GM12865 (cell line): ENCODE measurements around the gene OR10AD1.

Source experiments
- DNase-seq: peaks from one replicate; pipeline ENCODE4 v3.0.0; 2010; ENCODE audit warnings: low read depth
- H3K4me3 ChIP-seq: 2 replicates; pipeline ENCODE4 v1.5.1; 2011; ENCODE audit warnings: mild to moderate bottlenecking, low read depth, low read length, control low read depth
- TF ChIP-seq, protein P1 (sequence below): IDR thresholded peaks from 2 replicates; pipeline ENCODE4 v1.5.1; 2011; ENCODE audit warnings: low read length, control low read depth, low read depth, inconsistent platforms; ENCODE audit not compliant: insufficient read depth; ENCODE audit errors: missing control alignments

The OR10AD1 gene

DNA sequence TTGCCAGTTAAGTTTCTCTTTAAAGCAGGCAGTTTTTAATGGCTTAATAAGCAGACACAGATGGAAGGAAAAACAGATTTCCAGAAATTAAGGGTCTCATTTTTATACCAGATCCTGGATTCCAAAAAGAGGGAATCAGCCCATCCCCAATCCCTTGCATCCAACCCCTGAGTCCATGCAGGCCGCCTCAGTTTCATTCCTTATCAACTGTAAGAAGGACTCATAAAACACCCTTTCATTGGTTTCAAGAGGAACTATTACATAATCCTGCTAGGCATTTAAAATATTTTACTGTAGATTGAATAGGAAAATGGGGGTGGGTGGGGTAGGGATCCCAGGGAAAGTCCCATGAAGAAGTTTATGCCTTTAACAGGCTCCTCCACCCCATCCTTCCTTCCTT lies 10.2 kb downstream of the OR10AD1 start:
- TF ChIP-seq, protein P1, sequence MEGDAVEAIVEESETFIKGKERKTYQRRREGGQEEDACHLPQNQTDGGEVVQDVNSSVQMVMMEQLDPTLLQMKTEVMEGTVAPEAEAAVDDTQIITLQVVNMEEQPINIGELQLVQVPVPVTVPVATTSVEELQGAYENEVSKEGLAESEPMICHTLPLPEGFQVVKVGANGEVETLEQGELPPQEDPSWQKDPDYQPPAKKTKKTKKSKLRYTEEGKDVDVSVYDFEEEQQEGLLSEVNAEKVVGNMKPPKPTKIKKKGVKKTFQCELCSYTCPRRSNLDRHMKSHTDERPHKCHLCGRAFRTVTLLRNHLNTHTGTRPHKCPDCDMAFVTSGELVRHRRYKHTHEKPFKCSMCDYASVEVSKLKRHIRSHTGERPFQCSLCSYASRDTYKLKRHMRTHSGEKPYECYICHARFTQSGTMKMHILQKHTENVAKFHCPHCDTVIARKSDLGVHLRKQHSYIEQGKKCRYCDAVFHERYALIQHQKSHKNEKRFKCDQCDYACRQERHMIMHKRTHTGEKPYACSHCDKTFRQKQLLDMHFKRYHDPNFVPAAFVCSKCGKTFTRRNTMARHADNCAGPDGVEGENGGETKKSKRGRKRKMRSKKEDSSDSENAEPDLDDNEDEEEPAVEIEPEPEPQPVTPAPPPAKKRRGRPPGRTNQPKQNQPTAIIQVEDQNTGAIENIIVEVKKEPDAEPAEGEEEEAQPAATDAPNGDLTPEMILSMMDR = no peak
- no peak overlapping the region for H3K4me3 ChIP-seq
- DNase-seq = no peak

DNA sequence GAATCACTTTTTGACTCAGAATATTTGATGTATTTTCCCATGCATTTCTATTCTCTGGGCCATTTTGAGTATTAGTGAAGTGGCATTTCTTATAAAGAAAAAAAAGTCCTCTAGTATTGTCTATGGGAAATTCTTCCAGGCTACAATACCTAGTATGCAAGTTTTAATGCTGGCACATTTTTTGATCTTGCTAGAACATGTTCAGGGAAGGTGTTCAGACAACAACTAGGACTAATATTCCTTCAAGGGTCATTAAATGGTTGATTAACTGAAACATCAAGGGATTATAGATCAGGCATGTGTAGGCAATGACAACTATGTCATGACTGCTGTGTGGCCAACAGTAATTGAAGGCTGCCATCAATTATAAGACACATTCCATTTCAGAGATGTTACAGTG lies 12.0 kb downstream of the OR10AD1 start:
- H3K4me3 ChIP-seq = no peak overlapping the region
- TF ChIP-seq, protein P1 = no peak
- no peak for DNase-seq

DNA sequence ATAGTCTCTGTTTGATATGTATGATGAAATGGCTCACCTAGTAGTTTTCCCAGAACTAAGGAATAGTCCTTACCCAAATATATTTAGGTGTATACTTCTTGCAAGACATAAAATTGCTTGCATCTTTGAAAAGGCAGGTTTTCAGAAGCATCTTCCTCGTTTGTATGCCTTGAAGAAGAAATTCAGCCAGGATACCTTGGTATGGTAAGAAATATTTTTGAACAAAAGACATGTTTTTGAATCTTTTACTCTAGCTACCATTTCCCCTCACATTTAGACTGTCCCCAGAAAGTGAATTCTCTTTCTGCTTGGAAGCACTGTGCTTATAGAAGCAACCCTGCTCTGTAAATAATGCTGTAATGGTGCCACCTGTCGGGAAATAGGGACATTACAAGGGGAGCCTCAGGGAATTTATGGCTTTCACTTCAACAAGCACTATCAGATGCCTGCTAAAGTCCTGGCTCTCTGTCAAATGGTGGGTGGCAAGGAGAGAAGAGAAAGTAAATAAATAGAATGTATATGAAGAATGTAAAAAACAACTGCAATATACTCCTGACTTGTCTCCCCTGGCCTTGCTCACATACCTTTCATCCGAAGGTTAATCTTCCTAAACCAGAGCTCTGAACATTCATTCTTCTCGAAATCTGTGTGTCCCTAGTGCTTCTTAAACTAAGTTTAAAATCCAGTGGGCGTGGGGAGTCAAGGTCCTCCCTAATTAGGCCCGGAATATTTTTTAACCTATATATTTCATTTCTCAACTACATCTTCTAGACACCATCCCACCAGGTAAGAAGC lies 13.6 kb downstream of the OR10AD1 start:
- TF ChIP-seq, protein P1 = peak; percentile 76
- H3K4me3 ChIP-seq = no peak overlapping the region
- DNase-seq = peak; percentile 71

DNA sequence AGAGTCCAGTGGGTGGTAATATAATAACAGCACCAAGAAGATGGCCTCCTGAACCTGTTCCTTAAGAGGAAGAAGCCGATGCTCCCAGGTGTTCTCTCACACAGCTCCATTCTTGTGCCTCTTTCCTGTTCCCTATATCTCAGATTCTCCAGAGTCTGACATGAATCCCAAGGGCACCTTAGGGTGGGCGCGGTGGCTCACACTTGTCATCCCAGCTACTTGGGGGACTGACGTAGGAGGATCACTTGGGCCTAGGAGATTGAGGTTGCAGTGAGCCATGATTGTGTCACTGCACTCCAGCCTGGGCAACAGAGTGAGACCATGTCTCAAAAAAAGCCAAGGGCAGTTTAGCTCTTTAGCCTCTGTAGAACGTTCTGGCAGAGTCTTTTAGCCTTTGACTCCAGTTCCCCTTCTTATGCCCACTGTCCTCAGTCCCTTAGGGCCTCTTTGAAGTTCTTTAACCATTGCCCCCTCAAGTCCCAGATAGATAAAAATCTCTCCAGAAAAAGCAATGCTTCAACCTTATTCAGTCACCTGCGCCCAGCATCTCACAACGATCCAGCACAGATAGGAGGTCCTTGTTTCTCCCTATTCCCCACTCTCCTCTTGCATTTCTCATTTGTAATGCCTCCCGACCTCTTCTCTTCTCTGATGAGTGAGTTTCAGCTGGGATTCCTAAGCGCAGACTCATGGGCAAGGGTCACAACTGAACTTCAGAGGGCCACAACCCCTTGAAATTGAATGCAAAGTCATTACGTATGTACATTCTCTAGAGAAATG lies 15.0 kb downstream of the OR10AD1 start:
- TF ChIP-seq, protein P1 = no peak
- H3K4me3 ChIP-seq = no peak overlapping the region
- no peak for DNase-seq

DNA sequence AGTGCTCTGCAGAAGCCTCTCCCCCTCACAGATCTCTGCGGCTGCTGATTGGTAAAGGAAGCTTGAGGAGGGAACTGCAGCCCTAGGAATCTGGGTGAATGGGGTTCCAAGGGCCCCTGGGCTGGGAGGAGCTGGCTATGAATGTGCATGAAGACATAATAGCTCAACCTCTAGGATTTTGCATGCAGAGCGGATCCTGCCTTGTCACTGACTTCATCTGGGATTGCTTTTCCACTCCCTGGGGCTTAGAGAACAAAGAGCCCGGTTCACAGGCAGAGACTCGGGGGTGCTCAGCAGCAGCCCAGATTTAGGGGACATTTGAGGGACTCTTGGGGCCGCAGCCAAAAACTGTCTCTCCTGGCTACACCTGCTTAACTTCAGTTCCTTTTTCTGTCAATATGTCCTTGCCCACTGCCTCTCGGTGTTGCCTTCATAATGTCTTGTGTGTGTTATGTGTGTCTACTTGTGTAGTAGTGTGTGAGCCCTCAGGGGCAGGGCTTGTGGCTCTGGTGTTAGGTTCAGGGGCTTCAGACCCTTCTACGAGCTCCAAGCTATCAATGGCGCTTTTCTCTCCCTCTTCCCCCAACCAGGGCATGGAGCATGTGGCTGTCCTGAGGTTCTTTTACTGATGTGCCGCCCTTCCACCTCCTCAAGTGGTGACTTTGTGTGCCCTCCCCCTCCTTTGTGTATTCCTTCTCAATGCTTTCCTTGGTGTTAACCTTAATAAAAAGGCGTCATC lies 17.7 kb downstream of the OR10AD1 start:
- TF ChIP-seq, protein P1 = no peak
- H3K4me3 ChIP-seq = no peak overlapping the region
- DNase-seq = no peak

DNA sequence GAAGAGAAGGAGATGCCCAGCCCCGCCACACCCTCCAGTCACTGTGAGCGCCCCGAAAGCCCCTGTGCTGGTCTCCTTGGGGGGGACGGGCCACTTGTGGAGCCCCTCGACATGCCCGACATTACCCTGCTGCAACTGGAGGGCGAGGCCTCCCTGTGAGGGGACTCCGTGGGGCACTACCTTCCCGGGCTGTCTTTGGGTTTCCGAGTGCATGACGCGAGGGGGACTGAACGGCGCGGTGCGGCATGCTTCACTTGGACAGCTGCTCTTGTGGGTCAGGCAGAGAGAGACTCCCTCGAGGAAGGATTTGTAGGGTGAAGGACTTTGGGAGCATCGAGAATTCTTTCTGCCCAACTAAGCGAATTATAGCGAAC lies 18.6 kb downstream of the OR10AD1 start:
- TF ChIP-seq, protein P1 = no peak
- H3K4me3 ChIP-seq = no peak overlapping the region
- DNase-seq = no peak
